Omental fat pad (tissue), 4 donors: ENCODE results near the gene SPATA31E1. TPM values are rescaled to one million over a fixed set of nuclear protein-coding genes. Genes with fewer than 3 reads are reported as not detected.
"Not testable (repeated sequence)": the region's sequence is repeated elsewhere in the genome, so short reads cannot be mapped to it uniquely, and the experiment has no call there.

Experiments used
- ATAC-seq: fragments of 150-250 bp; one replicate; pipeline ENCODE4 v1.9.1; 2016; ENCODE audit warnings: mild to moderate bottlenecking, moderate library complexity; ENCODE audit not compliant: low FRiP score
- DNase-seq: peaks from one replicate; pipeline ENCODE4 v3.0.0-alpha.2; 2019; ENCODE audit warnings: low spot score
- total RNA-seq, 4 donors: library from RNA; depleted of rRNA; stranded (reverse); fragments of >200 nt; gene quantifications; one replicate each; pipeline ENCODE4 v1.1.0, GENCODE V29; 2016
- TF ChIP-seq, protein P1 (sequence below), 3 donors: fragments of 450-650 bp; IDR thresholded peaks; one replicate each; pipeline ENCODE4 v1.5.1; 2016 to 2017; ENCODE audit warnings: antibody characterized with exemption in 3 of 3, mild to moderate bottlenecking in 3 of 3, moderate library complexity in 2 of 3

The SPATA31E1 gene
- total RNA-seq, 4 donors from 2014 or later, result not detected

DNA sequence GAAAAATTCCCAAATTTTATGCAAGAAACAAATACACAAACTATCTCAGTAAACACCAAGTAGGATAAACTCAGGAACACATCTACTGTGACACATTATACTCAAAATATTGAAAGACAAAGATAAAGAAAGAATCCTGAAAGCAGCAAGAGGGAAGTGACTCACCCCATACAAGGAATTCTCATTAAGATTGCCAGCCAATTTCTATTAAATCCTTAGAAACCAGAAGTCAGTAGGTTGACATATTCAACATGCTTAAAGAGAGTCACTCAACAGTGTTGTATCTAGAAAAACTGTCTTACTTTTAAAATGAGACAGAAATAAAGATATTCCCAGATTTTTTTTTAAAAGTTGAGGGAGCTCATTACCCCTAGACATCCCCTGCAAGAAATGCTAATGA, 15.5 kb downstream of the SPATA31E1 start:
- DNase-seq, result no peak
- TF ChIP-seq, protein P1, sequence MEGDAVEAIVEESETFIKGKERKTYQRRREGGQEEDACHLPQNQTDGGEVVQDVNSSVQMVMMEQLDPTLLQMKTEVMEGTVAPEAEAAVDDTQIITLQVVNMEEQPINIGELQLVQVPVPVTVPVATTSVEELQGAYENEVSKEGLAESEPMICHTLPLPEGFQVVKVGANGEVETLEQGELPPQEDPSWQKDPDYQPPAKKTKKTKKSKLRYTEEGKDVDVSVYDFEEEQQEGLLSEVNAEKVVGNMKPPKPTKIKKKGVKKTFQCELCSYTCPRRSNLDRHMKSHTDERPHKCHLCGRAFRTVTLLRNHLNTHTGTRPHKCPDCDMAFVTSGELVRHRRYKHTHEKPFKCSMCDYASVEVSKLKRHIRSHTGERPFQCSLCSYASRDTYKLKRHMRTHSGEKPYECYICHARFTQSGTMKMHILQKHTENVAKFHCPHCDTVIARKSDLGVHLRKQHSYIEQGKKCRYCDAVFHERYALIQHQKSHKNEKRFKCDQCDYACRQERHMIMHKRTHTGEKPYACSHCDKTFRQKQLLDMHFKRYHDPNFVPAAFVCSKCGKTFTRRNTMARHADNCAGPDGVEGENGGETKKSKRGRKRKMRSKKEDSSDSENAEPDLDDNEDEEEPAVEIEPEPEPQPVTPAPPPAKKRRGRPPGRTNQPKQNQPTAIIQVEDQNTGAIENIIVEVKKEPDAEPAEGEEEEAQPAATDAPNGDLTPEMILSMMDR (IDR thresholded peaks at IDR 0.05), result no peak
- ATAC-seq, result no peak

GRCh38 chr9:87902371-87902770, 19.7 kb downstream of the SPATA31E1 start:
- DNase-seq, ATAC-seq: not testable (repeated sequence)

GRCh38 chr9:87909310-87910041, 26.8 kb downstream of the SPATA31E1 start:
- ATAC-seq, result no peak
- TF ChIP-seq, protein P1 (IDR thresholded peaks at IDR 0.05), result no peak
- no peak for DNase-seq

GRCh38 chr9:87910821-87911220, 28.1 kb downstream of the SPATA31E1 start:
- ATAC-seq (no peak), DNase-seq (no peak)
- TF ChIP-seq, protein P1 (IDR thresholded peaks at IDR 0.05), result no peak

DNA sequence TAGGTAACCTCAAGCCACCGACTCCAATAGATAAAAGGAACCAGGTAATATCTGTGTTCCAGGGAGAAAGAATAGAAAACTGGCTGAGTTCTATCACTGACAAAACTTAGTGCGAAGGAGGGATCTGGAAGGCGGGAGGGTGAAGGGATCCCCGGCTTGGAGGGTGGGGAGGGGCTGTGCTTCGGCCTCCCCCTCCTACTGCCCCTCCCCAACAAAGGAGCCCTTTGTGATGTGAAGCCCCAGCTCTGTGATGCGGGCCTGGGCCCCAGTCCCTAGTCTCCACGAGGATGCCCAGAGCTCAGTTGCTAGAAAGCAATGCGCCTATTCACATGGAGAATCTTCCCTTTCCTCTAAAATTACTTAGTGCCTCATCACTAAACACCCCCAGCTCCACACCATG, 35.0 kb downstream of the SPATA31E1 start, which contains the start of gene SPATA31C1:
Gene SPATA31C1 (plus strand): TSS at position 301 of the 400 bp plus-strand sequence.
- ATAC-seq, DNase-seq: not testable (repeated sequence)

DNA sequence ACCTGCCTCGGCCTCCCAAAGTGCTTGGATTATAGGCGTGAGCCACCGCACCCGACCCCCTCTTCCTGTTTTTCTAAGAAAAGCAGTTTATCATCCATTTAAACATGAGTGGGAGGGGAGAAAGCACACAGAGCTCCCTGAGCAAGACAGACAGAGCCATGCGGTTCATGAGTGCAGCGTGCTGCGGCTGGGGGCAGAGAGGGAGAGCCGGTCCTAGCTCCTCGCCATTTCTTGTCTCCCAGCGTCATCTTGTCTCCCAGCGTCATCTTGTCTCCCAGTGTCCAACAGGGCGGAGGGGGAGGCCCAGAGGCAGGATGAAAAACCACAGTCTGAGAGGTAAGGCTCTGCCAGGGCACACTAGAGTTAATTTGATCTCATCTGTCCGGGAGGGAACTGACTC, 36.3 kb downstream of the SPATA31E1 start:
- not testable (repeated sequence) for DNase-seq, ATAC-seq

- not testable (repeated sequence) for ATAC-seq, DNase-seq
Measured at GRCh38 chr9:87921561-87921960, 38.9 kb downstream of the SPATA31E1 start.

DNA sequence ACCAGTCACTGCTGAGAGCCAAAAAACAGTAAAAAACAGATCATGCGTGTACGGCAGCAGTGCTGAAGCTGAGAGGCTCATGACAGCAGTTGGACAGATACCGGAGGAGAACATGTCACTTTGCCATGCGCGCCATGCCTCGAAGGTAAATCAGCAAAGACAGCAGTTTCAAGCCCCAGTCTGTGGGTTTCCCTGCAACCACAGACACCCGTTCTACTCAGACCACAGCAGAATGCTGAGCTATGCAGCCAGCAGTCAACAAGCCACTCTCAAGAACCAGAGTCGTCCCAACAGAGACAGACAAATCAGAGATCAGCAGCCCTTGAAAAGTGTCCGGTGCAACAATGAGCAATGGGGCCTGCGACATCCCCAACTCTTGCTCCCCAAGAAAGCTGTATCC, 40.3 kb downstream of the SPATA31E1 start:
- not testable (repeated sequence) for ATAC-seq, DNase-seq

GRCh38 chr9:87924851-87925250, 42.2 kb downstream of the SPATA31E1 start:
- ATAC-seq, DNase-seq: not testable (repeated sequence)

- DNase-seq, ATAC-seq: not testable (repeated sequence)
Measured at GRCh38 chr9:87929152-87929551, 46.5 kb downstream of the SPATA31E1 start.

GRCh38 chr9:87934444-87934843, 51.8 kb downstream of the SPATA31E1 start:
- not testable (repeated sequence) for DNase-seq, ATAC-seq

DNA sequence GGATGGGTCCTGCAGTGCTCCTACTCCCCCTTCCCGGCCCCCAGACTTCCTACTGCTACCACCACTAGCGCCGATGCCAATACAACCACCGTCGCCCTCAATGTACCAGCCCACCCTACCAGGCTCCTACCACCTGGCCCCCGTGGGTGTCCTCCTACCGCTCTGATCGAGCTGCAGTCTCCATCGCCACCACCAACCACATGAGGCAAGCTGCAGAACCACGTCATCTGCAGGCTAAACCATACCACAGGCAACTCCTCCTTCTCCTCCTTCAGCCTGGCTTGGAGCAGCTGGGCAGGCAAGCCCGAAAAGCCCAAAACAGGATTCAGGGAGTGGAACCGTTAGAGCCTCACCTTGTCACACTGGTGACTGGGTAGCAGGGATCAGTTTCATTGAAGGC, 54.7 kb downstream of the SPATA31E1 start:
- DNase-seq, ATAC-seq: not testable (repeated sequence)

GRCh38 chr9:87937918-87938317, 55.2 kb downstream of the SPATA31E1 start:
- not testable (repeated sequence) for DNase-seq, ATAC-seq

DNA sequence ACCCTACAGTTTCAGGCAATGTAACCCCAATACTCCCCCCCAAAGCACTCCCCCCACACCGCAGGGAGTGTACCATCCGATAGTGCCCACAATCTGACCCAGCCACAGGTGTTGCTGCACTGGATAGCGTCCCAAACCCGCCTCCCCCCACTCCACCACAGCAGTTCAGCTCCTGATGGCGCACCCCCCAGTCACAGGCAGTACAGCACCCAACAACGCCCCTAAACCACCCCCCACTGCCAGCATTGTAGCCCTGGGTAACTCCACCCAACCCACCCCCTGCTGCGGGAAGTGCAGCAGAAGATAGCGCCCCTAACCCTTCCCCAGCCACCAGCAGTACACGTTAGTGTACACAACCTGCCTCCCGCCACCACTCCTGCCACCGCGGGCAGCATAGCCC, 55.7 kb downstream of the SPATA31E1 start:
- DNase-seq, ATAC-seq: not testable (repeated sequence)
